Ovary (tissue), 3 donors: ENCODE data around the gene PEX10.

Experiments
- CTCF ChIP-seq, 3 donors: fragments of 450-650 bp in 2 of 3; fragments of 200-600 bp in 1 of 3; IDR thresholded peaks; one replicate each; pipeline versions ENCODE4 v1.5.1 to v1.8.0; 2016 to 2022; ENCODE audit warnings: antibody characterized with exemption in 3 of 3, mild to moderate bottlenecking in 1 of 3
- POLR2A ChIP-seq: fragments of 450-650 bp; IDR thresholded peaks from one replicate; pipeline ENCODE4 v1.6.1; 2017; ENCODE audit warnings: antibody characterized with exemption, mild to moderate bottlenecking, moderate library complexity
- donor health status: DM: no; HTN: no; CAD: no.

- TF ChIP-seq CTCF (IDR thresholded peaks at IDR 0.05) (no peak), POLR2A (no peak)
Measured at GRCh38 chr1:2425892-2426291, 13.5 kb upstream of the PEX10 start.
